ENCODE data around the gene TMEM106C. TPM values are rescaled to one million over a fixed set of nuclear protein-coding genes. Genes with fewer than 3 reads are reported as not detected.

TMEM106C gene
- total and polyA plus RNA-seq, 9 of the 15 experiments (the other 6 are each of a cell fraction or from before 2014, with no cell fraction given): 37.6 to 183 (median 57.2) TPM

GRCh38 chr12:47949441-47950341, 13.7 kb upstream of the TMEM106C start (continued):
- peak; percentile 69 for TF ChIP-seq DEAF1 (CRISPR knock-in tag; IDR thresholded peaks at IDR 0.05)
- no peak for TF ChIP-seq ZNF174 (CRISPR knock-in tag; IDR thresholded peaks at IDR 0.05)
- TF ChIP-seq HNRNPH1 (optimal IDR thresholded peaks at IDR 0.05; ENCODE audit: low read depth, low read length): no peak
- TF ChIP-seq CHD2 (IDR thresholded peaks at IDR 0.05; ENCODE audit: low read depth, low read length): no peak
- no peak for TF ChIP-seq PHB2 (IDR thresholded peaks at IDR 0.05; ENCODE audit: low read depth)
- TF ChIP-seq RFX5 (IDR thresholded peaks at IDR 0.05; ENCODE audit: low read depth, low read length): no peak
- no peak for TF ChIP-seq POLR2B (IDR thresholded peaks at IDR 0.05; ENCODE audit: low read depth, partially characterized antibody)
- TF ChIP-seq CBX5 (IDR thresholded peaks at IDR 0.05; ENCODE audit: borderline replicate concordance, low read depth): no peak
- TF ChIP-seq RCOR1 (IDR thresholded peaks at IDR 0.05; ENCODE audit: borderline replicate concordance in 1 of 2, low read depth in 2 of 2, low read length in 2 of 2): peak in 1 of 2 experiments; percentile 36; a peak in 1 of 4 replicates
- TF ChIP-seq ZNF511 (CRISPR knock-in tag; IDR thresholded peaks at IDR 0.05): 0 out of 2 replicates have a peak, but pooled peaks have one; percentile 51
- TF ChIP-seq XRCC5 (IDR thresholded peaks at IDR 0.05; ENCODE audit: low read depth, low read length): peak; percentile 28; the same call in 1 of the 2 replicates
- no peak for TF ChIP-seq UBTF (IDR thresholded peaks at IDR 0.05; ENCODE audit: borderline replicate concordance in 1 of 2, low read depth in 2 of 2, low read length in 2 of 2)
- no peak for TF ChIP-seq ZBTB49 (CRISPR knock-in tag; IDR thresholded peaks at IDR 0.05; ENCODE audit: borderline replicate concordance)
- no peak for TF ChIP-seq PHF21A (IDR thresholded peaks at IDR 0.05; ENCODE audit: borderline replicate concordance, low read depth)
